ENCODE results near the gene DYSF.

Gene DYSF

GRCh38 chr2:71690876-71691475, 237.6 kb downstream of the DYSF start:
- no peak for DNase-seq (ENCODE audit: low read depth, low spot score)
- Histone ChIP-seq H3K9me3 (ENCODE audit: control insufficient read depth, insufficient read depth, low read length) (no peaks in the 10 kb centered on the region), H3K4me3 (ENCODE audit: low read length) (no peak overlapping the region), H3K27me3 (ENCODE audit: control insufficient read depth, insufficient read depth, low read length) (no peaks in the 10 kb centered on the region), H3K27ac (ENCODE audit: low read length) (no peak overlapping the region), H3K36me3 (ENCODE audit: control insufficient read depth, insufficient read depth, low read length) (no peaks in the 10 kb centered on the region), H3K4me1 (ENCODE audit: control insufficient read depth, insufficient read depth, low read length) (peaks cover 10% of the 10 kb centered on the region)
- WGBS (ENCODE audit: insufficient coverage, insufficient read length), result no CpG with 5 or more reads among the region's 12 CpGs

- no CpG with 5 or more reads among the region's 24 CpGs for WGBS (ENCODE audit: insufficient coverage, insufficient read length)
- Histone ChIP-seq H3K4me3 (ENCODE audit: low read length) (no peak overlapping the region), H3K9me3 (ENCODE audit: control insufficient read depth, insufficient read depth, low read length) (no peaks in the 10 kb centered on the region), H3K27me3 (ENCODE audit: control insufficient read depth, insufficient read depth, low read length) (no peaks in the 10 kb centered on the region), H3K27ac (ENCODE audit: low read length) (no peak overlapping the region), H3K36me3 (ENCODE audit: control insufficient read depth, insufficient read depth, low read length) (no peaks in the 10 kb centered on the region), H3K4me1 (ENCODE audit: control insufficient read depth, insufficient read depth, low read length) (peaks cover 10% of the 10 kb centered on the region)
- no peak for DNase-seq (ENCODE audit: low read depth, low spot score)
Measured at GRCh38 chr2:71691747-71692441, 238.5 kb downstream of the DYSF start.

- Histone ChIP-seq H3K4me3 (ENCODE audit: low read length) (no peak overlapping the region), H3K36me3 (ENCODE audit: control insufficient read depth, insufficient read depth, low read length) (no peaks in the 10 kb centered on the region), H3K27ac (ENCODE audit: low read length) (no peak overlapping the region), H3K9me3 (ENCODE audit: control insufficient read depth, insufficient read depth, low read length) (no peaks in the 10 kb centered on the region), H3K4me1 (ENCODE audit: control insufficient read depth, insufficient read depth, low read length) (peaks cover 10% of the 10 kb centered on the region), H3K27me3 (ENCODE audit: control insufficient read depth, insufficient read depth, low read length) (no peaks in the 10 kb centered on the region)
- no CpG with 5 or more reads among the region's 10 CpGs for WGBS (ENCODE audit: insufficient coverage, insufficient read length)
- DNase-seq (ENCODE audit: low read depth, low spot score), result no peak
Measured at GRCh38 chr2:71692621-71693277, 239.4 kb downstream of the DYSF start.

GRCh38 chr2:71693286-71694270, 240.2 kb downstream of the DYSF start:
- Histone ChIP-seq H3K4me1 (ENCODE audit: control insufficient read depth, insufficient read depth, low read length) (peaks cover 10% of the 10 kb centered on the region), H3K36me3 (ENCODE audit: control insufficient read depth, insufficient read depth, low read length) (no peaks in the 10 kb centered on the region), H3K27ac (ENCODE audit: low read length) (no peak overlapping the region), H3K9me3 (ENCODE audit: control insufficient read depth, insufficient read depth, low read length) (no peaks in the 10 kb centered on the region), H3K27me3 (ENCODE audit: control insufficient read depth, insufficient read depth, low read length) (no peaks in the 10 kb centered on the region), H3K4me3 (ENCODE audit: low read length) (no peak overlapping the region)
- no peak for DNase-seq (ENCODE audit: low read depth, low spot score)
- WGBS (ENCODE audit: insufficient coverage, insufficient read length), result no CpG with 5 or more reads among the region's 19 CpGs

GRCh38 chr2:71694501-71695234, 241.3 kb downstream of the DYSF start:
- no peaks in the 10 kb centered on the region for H3K9me3 ChIP-seq (ENCODE audit: control insufficient read depth, insufficient read depth, low read length)
- no CpG with 5 or more reads among the region's 14 CpGs for WGBS (ENCODE audit: insufficient coverage, insufficient read length)
- H3K27ac ChIP-seq (ENCODE audit: low read length), result no peak overlapping the region
- peaks cover 10% of the 10 kb centered on the region for H3K4me1 ChIP-seq (ENCODE audit: control insufficient read depth, insufficient read depth, low read length)
- DNase-seq (ENCODE audit: low read depth, low spot score), result no peak
- H3K27me3 ChIP-seq (ENCODE audit: control insufficient read depth, insufficient read depth, low read length), result no peaks in the 10 kb centered on the region
- H3K4me3 ChIP-seq (ENCODE audit: low read length), result no peak overlapping the region
- no peaks in the 10 kb centered on the region for H3K36me3 ChIP-seq (ENCODE audit: control insufficient read depth, insufficient read depth, low read length)

- no CpG with 5 or more reads among the region's 13 CpGs for WGBS (ENCODE audit: insufficient coverage, insufficient read length)
- Histone ChIP-seq H3K27ac (ENCODE audit: low read length) (no peak overlapping the region), H3K9me3 (ENCODE audit: control insufficient read depth, insufficient read depth, low read length) (no peaks in the 10 kb centered on the region), H3K27me3 (ENCODE audit: control insufficient read depth, insufficient read depth, low read length) (no peaks in the 10 kb centered on the region), H3K4me1 (ENCODE audit: control insufficient read depth, insufficient read depth, low read length) (peaks cover 10% of the 10 kb centered on the region), H3K36me3 (ENCODE audit: control insufficient read depth, insufficient read depth, low read length) (no peaks in the 10 kb centered on the region), H3K4me3 (ENCODE audit: low read length) (no peak overlapping the region)
- DNase-seq (ENCODE audit: low read depth, low spot score), result no peak
Measured at GRCh38 chr2:71695235-71696120, 242.1 kb downstream of the DYSF start.

GRCh38 chr2:71696381-71696780, 243.0 kb downstream of the DYSF start:
- Histone ChIP-seq H3K4me1 (ENCODE audit: control insufficient read depth, insufficient read depth, low read length) (peaks cover 10% of the 10 kb centered on the region), H3K27me3 (ENCODE audit: control insufficient read depth, insufficient read depth, low read length) (no peaks in the 10 kb centered on the region), H3K27ac (ENCODE audit: low read length) (no peak overlapping the region), H3K9me3 (ENCODE audit: control insufficient read depth, insufficient read depth, low read length) (no peaks in the 10 kb centered on the region), H3K4me3 (ENCODE audit: low read length) (no peak overlapping the region), H3K36me3 (ENCODE audit: control insufficient read depth, insufficient read depth, low read length) (no peaks in the 10 kb centered on the region)
- no CpG with 5 or more reads among the region's 8 CpGs for WGBS (ENCODE audit: insufficient coverage, insufficient read length)
- no peak for DNase-seq (ENCODE audit: low read depth, low spot score)

- H3K4me3 ChIP-seq (ENCODE audit: low read length), result no peak overlapping the region
- no peaks in the 10 kb centered on the region for H3K36me3 ChIP-seq (ENCODE audit: control insufficient read depth, insufficient read depth, low read length)
- no peak overlapping the region for H3K27ac ChIP-seq (ENCODE audit: low read length)
- no peaks in the 10 kb centered on the region for H3K9me3 ChIP-seq (ENCODE audit: control insufficient read depth, insufficient read depth, low read length)
- no CpG with 5 or more reads among the region's 14 CpGs for WGBS (ENCODE audit: insufficient coverage, insufficient read length)
- H3K27me3 ChIP-seq (ENCODE audit: control insufficient read depth, insufficient read depth, low read length), result no peaks in the 10 kb centered on the region
- no peak for DNase-seq (ENCODE audit: low read depth, low spot score)
- H3K4me1 ChIP-seq (ENCODE audit: control insufficient read depth, insufficient read depth, low read length), result peaks cover 10% of the 10 kb centered on the region
Measured at GRCh38 chr2:71697106-71698004, 244.0 kb downstream of the DYSF start.

Data from iPS DF 6.9 (cell line).